HCT116 (cell line): ENCODE results near the gene HIPK2. TPM values are rescaled to one million over a fixed set of nuclear protein-coding genes. Genes with fewer than 3 reads are reported as not detected.

Experiments used
- ATAC-seq: fragments of 200-7000 bp; cut with Tn5 transposase; 2 replicates; pipeline ENCODE4 v1.9.1; 2020; ENCODE audit warnings: mild to moderate bottlenecking, moderate library complexity
- BruUV-seq: library from RNA; stranded (reverse); fragments of 400-500 nt; replicated peaks from 2 replicates; lab custom pipeline; 2021; lab: Mats Ljungman, UMichigan
- CTCF ChIA-PET: fragments of 300-600 bp; sonication (Branson Sonifier 250); formaldehyde crosslinking; loops from one replicate; lab custom pipeline; 2021; ENCODE audit warnings: antibody characterized with exemption; lab: Charles Lee
- POLR2A ChIA-PET: fragments of 300-600, 350-600 bp; sonication (Branson Sonifier 250); formaldehyde crosslinking; loops from one replicate; lab custom pipeline; 2021; ENCODE audit warnings: antibody characterized with exemption; lab: Charles Lee
- RAD21 ChIA-PET, 2 experiments: fragments of 300-600 bp; sonication (Branson Sonifier 250); formaldehyde crosslinking; loops; one replicate each; lab custom pipeline; 2023; ENCODE audit warnings: low total read pairs in 2 of 2; ENCODE audit not compliant: uncharacterized antibody in 2 of 2, unreplicated experiment in 2 of 2, low non-redundant PET in 1 of 2; lab: Charles Lee
- DNase-seq: peaks from one replicate; pipeline ENCODE4 v3.0.0-alpha.2; 2010; ENCODE audit warnings: low read depth, low spot score
- H2AFZ ChIP-seq: fragments of 200-600 bp; shearing (Covaris generic), sonication (generic); 2 replicates; pipeline ENCODE4 v1.6.1; 2017; ENCODE audit warnings: low read depth, mixed run types, mixed read lengths, antibody characterized with exemption, low read length; ENCODE audit not compliant: poor library complexity, severe bottlenecking
- H3K27ac ChIP-seq: 2 replicates; pipeline ENCODE4 v1.5.1; 2012; ENCODE audit warnings: low read depth, low read length
- H3K27me3 ChIP-seq: fragments of 200-600 bp; sonication (generic); 2 replicates; pipeline ENCODE4 v1.6.1; 2016; ENCODE audit warnings: mixed run types, low read length, mixed read lengths; ENCODE audit not compliant: insufficient read depth
- H3K36me3 ChIP-seq, 2 experiments: fragments of 200-500 bp in 1 of 2; fragments of 200-600 bp in 1 of 2; sonication (Bioruptor generic) in 1 of 2; sonication (generic) in 1 of 2; 2 replicates each; pipeline versions ENCODE4 v1.5.1 to v1.6.1; 2014 to 2016; ENCODE audit warnings: low read length in 2 of 2, inconsistent platforms in 1 of 2, mixed read lengths in 1 of 2, mixed run types in 1 of 2; ENCODE audit not compliant: insufficient read depth in 2 of 2, control insufficient read depth in 1 of 2
- H3K4me1 ChIP-seq, 2 experiments: fragments of 200-600 bp in 1 of 2; sonication (generic) in 1 of 2; 2 replicates each; pipeline versions ENCODE4 v1.5.1 to v1.6.1; 2012 to 2017; ENCODE audit warnings: low read length in 2 of 2, inconsistent platforms in 1 of 2, mild to moderate bottlenecking in 1 of 2, mixed read lengths in 1 of 2, mixed run types in 1 of 2, moderate library complexity in 1 of 2; ENCODE audit not compliant: insufficient read depth in 2 of 2, control insufficient read depth in 1 of 2
- H3K4me2 ChIP-seq: fragments of 200-600 bp; sonication (generic); 2 replicates; pipeline ENCODE4 v1.6.1; 2017; ENCODE audit warnings: mixed run types, low read length, mixed read lengths
- H3K4me3 ChIP-seq, 2 experiments: fragments of 200-600 bp in 1 of 2; sonication (generic) in 1 of 2; replicated peaks in 1 of 2; 2 replicates each; pipeline ENCODE4 v1.5.1; 2011 to 2016; ENCODE audit warnings: low read length in 2 of 2, control low read depth in 1 of 2, low read depth in 1 of 2, mild to moderate bottlenecking in 1 of 2, mixed read lengths in 1 of 2, mixed run types in 1 of 2
- H3K79me2 ChIP-seq: fragments of 200-600 bp; sonication (generic); 2 replicates; pipeline ENCODE4 v1.6.1; 2017; ENCODE audit warnings: mild to moderate bottlenecking, mixed run types, low read length, moderate library complexity, mixed read lengths; ENCODE audit not compliant: insufficient read depth
- H3K9ac ChIP-seq: fragments of 200-600 bp; sonication (generic); 2 replicates; pipeline ENCODE4 v1.6.1; 2016; ENCODE audit warnings: low read length, mixed read lengths
- H3K9me2 ChIP-seq: fragments of 200-600 bp; sonication (generic), shearing (Covaris generic); 2 replicates; pipeline ENCODE4 v1.6.1; 2017; ENCODE audit warnings: mixed run types, mild to moderate bottlenecking, moderate library complexity; ENCODE audit not compliant: insufficient read depth
- H3K9me3 ChIP-seq, 2 experiments: fragments of 200-500 bp in 1 of 2; fragments of 200-600 bp in 1 of 2; sonication (Bioruptor generic) in 1 of 2; sonication (generic) in 1 of 2; 2 replicates each; pipeline ENCODE4 v1.6.1; 2014 to 2017; ENCODE audit warnings: low read length in 2 of 2, mixed read lengths in 2 of 2, inconsistent platforms in 1 of 2, low read depth in 1 of 2, mild to moderate bottlenecking in 1 of 2, mixed run types in 1 of 2, moderate library complexity in 1 of 2; ENCODE audit not compliant: control insufficient read depth in 1 of 2, insufficient read depth in 1 of 2
- H4K20me1 ChIP-seq: fragments of 200-600 bp; sonication (generic), shearing (Covaris generic); 2 replicates; pipeline ENCODE4 v1.6.1; 2017; ENCODE audit warnings: mixed run types, mild to moderate bottlenecking, moderate library complexity; ENCODE audit not compliant: insufficient read depth
- ATF3 ChIP-seq: IDR thresholded peaks from 2 replicates; pipeline ENCODE4 v1.6.1; 2012
- CBX3 ChIP-seq: IDR thresholded peaks from 2 replicates; pipeline ENCODE4 v1.6.1; 2012; ENCODE audit warnings: low read depth
- EGR1 ChIP-seq: IDR thresholded peaks from 2 replicates; pipeline ENCODE4 v1.6.1; 2012; ENCODE audit warnings: low read depth
- ELF1 ChIP-seq: IDR thresholded peaks from 2 replicates; pipeline ENCODE4 v1.6.1; 2012; ENCODE audit warnings: low read depth, borderline replicate concordance
- EZH2phosphoT487 ChIP-seq: fragments of 200-600 bp; IDR thresholded peaks from 2 replicates; pipeline ENCODE4 v1.6.1; 2018; ENCODE audit warnings: antibody characterized with exemption, borderline replicate concordance
- FOSL1 ChIP-seq: IDR thresholded peaks from 2 replicates; pipeline ENCODE4 v1.6.1; 2012; ENCODE audit warnings: low read depth
- JUND ChIP-seq: IDR thresholded peaks from 2 replicates; pipeline ENCODE4 v1.6.1; 2012
- MAX ChIP-seq: IDR thresholded peaks from 2 replicates; pipeline ENCODE4 v1.6.1; 2012
- RAD21 ChIP-seq: IDR thresholded peaks from 2 replicates; pipeline ENCODE4 v1.6.1; 2012; ENCODE audit warnings: low read depth, mild to moderate bottlenecking
- SIN3A ChIP-seq: IDR thresholded peaks from 2 replicates; pipeline ENCODE4 v1.6.1; 2012; ENCODE audit warnings: low read depth
- SP1 ChIP-seq: IDR thresholded peaks from 2 replicates; pipeline ENCODE4 v1.6.1; 2012; ENCODE audit warnings: low read depth
- intact Hi-C: fragments of 100-400 bp; cut with micrococcal nuclease; formaldehyde crosslinking; loops from 2 replicates; pipeline ENCODE4 v1.10.0; 2022
- total RNA-seq: library from RNA; stranded (reverse); gene quantifications from one replicate; pipeline ENCODE4 v1.2.1, GENCODE V29; 2021; ENCODE audit not compliant: unreplicated experiment

Gene HIPK2
- total RNA-seq, 1 experiment from 2014 or later: 49.5 TPM

- Histone ChIP-seq H3K4me3 (no peak overlapping the region), H4K20me1 (no peaks in the 10 kb centered on the region), H3K4me1 (peaks cover 10 to 34% of the 10 kb centered on the region in 2 experiments), H3K9me2 (no peaks in the 10 kb centered on the region), H3K4me2 (no peak overlapping the region), H3K9ac (no peak overlapping the region), H3K9me3 (no peaks in the 10 kb centered on the region), H3K27ac (peak overlapping the region; percentile 49; the same call in 1 of the 2 replicates), H2AFZ (no peak overlapping the region), H3K79me2 (peaks cover 3% of the 10 kb centered on the region; the same call in 1 of the 2 replicates), H3K27me3 (no peaks in the 10 kb centered on the region), H3K36me3 (no peaks in the 10 kb centered on the region)
- no peak for ATAC-seq
- ChIA-PET CTCF (no interaction called here), POLR2A (no interaction called here), RAD21 (no interaction called here)
- BruUV-seq: no TSS peak
- no peak for DNase-seq
- intact Hi-C loops: loop anchor here (5.0 kb wide), 1 partner anchor 106 kb away; no protein-coding TSS in a partner anchor
- TF ChIP-seq CBX3 (no peak), SP1 (no peak), EZH2phosphoT487 (no peak), RAD21 (no peak), ELF1 (no peak), ATF3 (no peak), JUND (no peak)
Observed at GRCh38 chr7:139666501-139666900, 111.3 kb downstream of the HIPK2 start.

GRCh38 chr7:139664434-139664833, 113.4 kb downstream of the HIPK2 start:
- intact Hi-C loops: no loop called here
- CTCF ChIA-PET: no interaction called here
- POLR2A ChIA-PET: no interaction called here

More at GRCh38 chr7:139664434-139664833, 113.4 kb downstream of the HIPK2 start:
- TF ChIP-seq SIN3A (no peak), MAX (no peak), CBX3 (no peak), EGR1 (no peak), FOSL1 (no peak)
- DNase-seq: no peak
- BruUV-seq: no TSS peak
- Histone ChIP-seq H3K27me3 (no peaks in the 10 kb centered on the region), H2AFZ (no peak overlapping the region), H3K36me3 (no peaks in the 10 kb centered on the region), H3K9ac (no peak overlapping the region), H3K79me2 (peaks cover 3% of the 10 kb centered on the region), H3K4me2 (no peak overlapping the region), H3K4me1 (peaks cover 19 to 48% of the 10 kb centered on the region in 2 experiments), H3K9me2 (no peaks in the 10 kb centered on the region), H3K9me3 (no peaks in the 10 kb centered on the region), H4K20me1 (no peaks in the 10 kb centered on the region), H3K4me3 (no peak overlapping the region), H3K27ac (no peak overlapping the region)
- ATAC-seq: no peak
- RAD21 ChIA-PET: no interaction called here
